ENCODE data around the gene KDM4E.

DNA sequence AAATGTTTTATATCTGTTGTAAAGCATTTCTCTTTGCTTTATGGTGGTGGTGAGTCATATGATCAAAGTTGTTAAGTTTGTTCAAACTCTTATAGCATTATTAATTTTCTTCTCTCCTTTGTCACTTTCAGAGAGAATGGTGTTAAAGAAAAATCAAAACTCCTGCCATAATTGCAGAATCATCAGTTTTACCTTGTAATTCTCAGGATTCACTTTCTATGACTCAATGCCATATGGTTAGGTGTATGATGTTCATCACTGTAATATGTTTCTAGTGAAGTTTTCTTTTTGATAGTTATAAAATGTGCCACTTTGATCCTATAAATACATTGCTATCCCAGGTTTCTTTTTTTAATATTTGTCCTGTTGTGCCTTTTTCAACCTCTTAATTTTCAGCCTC, 13.7 kb upstream of the KDM4E start:
- TF ChIP-seq, protein P1, sequence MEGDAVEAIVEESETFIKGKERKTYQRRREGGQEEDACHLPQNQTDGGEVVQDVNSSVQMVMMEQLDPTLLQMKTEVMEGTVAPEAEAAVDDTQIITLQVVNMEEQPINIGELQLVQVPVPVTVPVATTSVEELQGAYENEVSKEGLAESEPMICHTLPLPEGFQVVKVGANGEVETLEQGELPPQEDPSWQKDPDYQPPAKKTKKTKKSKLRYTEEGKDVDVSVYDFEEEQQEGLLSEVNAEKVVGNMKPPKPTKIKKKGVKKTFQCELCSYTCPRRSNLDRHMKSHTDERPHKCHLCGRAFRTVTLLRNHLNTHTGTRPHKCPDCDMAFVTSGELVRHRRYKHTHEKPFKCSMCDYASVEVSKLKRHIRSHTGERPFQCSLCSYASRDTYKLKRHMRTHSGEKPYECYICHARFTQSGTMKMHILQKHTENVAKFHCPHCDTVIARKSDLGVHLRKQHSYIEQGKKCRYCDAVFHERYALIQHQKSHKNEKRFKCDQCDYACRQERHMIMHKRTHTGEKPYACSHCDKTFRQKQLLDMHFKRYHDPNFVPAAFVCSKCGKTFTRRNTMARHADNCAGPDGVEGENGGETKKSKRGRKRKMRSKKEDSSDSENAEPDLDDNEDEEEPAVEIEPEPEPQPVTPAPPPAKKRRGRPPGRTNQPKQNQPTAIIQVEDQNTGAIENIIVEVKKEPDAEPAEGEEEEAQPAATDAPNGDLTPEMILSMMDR (IDR thresholded peaks at IDR 0.05; ENCODE audit: low read depth, low read length, missing input control), result no peak
- TF ChIP-seq TAF1 (conservative IDR thresholded peaks at IDR 0.05), result no peak
- no peak for TF ChIP-seq YY1 (IDR thresholded peaks at IDR 0.05)
- TF ChIP-seq, protein P2, sequence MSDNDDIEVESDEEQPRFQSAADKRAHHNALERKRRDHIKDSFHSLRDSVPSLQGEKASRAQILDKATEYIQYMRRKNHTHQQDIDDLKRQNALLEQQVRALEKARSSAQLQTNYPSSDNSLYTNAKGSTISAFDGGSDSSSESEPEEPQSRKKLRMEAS (IDR thresholded peaks at IDR 0.05), result no peak
- TF ChIP-seq GABPA (IDR thresholded peaks at IDR 0.05 in 1 of 2, conservative IDR thresholded peaks at IDR 0.05 in 1 of 2), result no peak
- TF ChIP-seq, protein P3, sequence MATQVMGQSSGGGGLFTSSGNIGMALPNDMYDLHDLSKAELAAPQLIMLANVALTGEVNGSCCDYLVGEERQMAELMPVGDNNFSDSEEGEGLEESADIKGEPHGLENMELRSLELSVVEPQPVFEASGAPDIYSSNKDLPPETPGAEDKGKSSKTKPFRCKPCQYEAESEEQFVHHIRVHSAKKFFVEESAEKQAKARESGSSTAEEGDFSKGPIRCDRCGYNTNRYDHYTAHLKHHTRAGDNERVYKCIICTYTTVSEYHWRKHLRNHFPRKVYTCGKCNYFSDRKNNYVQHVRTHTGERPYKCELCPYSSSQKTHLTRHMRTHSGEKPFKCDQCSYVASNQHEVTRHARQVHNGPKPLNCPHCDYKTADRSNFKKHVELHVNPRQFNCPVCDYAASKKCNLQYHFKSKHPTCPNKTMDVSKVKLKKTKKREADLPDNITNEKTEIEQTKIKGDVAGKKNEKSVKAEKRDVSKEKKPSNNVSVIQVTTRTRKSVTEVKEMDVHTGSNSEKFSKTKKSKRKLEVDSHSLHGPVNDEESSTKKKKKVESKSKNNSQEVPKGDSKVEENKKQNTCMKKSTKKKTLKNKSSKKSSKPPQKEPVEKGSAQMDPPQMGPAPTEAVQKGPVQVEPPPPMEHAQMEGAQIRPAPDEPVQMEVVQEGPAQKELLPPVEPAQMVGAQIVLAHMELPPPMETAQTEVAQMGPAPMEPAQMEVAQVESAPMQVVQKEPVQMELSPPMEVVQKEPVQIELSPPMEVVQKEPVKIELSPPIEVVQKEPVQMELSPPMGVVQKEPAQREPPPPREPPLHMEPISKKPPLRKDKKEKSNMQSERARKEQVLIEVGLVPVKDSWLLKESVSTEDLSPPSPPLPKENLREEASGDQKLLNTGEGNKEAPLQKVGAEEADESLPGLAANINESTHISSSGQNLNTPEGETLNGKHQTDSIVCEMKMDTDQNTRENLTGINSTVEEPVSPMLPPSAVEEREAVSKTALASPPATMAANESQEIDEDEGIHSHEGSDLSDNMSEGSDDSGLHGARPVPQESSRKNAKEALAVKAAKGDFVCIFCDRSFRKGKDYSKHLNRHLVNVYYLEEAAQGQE (IDR thresholded peaks at IDR 0.05), result no peak
